ENCODE results near the gene C6orf136. TPM values are rescaled to one million over a fixed set of nuclear protein-coding genes. Genes with fewer than 3 reads are reported as not detected.

C6orf136 gene
- polyA plus RNA-seq, 1 experiment = 6.0 TPM

- no peak overlapping the region for H3K4me3 ChIP-seq (ENCODE audit: low read depth, low read length)
- H3K36me3 ChIP-seq (ENCODE audit: control insufficient read depth, insufficient read depth, low read length) = peaks cover 37% of the 10 kb centered on the region
- POLR2A ChIA-PET = no interaction called here
- no peaks in the 10 kb centered on the region for H3K27me3 ChIP-seq (ENCODE audit: control insufficient read depth, insufficient read depth, low read length)
- CTCF ChIA-PET = interaction anchor here (1.1 to 4.7 kb wide), 3 partner anchors 10 to 58 kb away, joined by 4 to 56 read pairs (median 5); no protein-coding TSS in a partner anchor
- TF ChIP-seq, protein P1, sequence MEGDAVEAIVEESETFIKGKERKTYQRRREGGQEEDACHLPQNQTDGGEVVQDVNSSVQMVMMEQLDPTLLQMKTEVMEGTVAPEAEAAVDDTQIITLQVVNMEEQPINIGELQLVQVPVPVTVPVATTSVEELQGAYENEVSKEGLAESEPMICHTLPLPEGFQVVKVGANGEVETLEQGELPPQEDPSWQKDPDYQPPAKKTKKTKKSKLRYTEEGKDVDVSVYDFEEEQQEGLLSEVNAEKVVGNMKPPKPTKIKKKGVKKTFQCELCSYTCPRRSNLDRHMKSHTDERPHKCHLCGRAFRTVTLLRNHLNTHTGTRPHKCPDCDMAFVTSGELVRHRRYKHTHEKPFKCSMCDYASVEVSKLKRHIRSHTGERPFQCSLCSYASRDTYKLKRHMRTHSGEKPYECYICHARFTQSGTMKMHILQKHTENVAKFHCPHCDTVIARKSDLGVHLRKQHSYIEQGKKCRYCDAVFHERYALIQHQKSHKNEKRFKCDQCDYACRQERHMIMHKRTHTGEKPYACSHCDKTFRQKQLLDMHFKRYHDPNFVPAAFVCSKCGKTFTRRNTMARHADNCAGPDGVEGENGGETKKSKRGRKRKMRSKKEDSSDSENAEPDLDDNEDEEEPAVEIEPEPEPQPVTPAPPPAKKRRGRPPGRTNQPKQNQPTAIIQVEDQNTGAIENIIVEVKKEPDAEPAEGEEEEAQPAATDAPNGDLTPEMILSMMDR (IDR thresholded peaks at IDR 0.05; ENCODE audit: insufficient read depth, low read depth, low read length) = no peak
- no peak for DNase-seq (ENCODE audit: low read depth)
Measured at GRCh38 chr6:30600451-30600961, 46.4 kb upstream of the C6orf136 start.

DNA sequence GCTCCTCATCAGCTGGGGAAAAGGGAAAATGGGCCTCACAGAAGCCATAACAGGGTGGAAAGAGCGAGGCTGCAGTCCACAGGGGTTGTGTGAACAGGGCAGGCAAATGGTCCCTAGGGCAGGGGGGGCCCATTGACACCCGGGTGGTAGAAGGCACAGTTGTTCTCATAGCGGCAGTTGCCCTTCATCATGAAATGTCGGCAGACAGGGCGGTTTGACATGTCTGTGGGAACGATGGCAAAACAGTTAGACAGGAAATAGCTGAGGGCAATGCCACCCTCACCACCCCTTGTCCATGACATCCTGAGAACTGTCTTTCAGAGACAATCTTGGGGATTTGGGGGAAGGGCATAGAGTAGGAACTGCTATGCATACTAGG, 45.5 kb upstream of the C6orf136 start:
- no peak for DNase-seq (ENCODE audit: low read depth)
- POLR2A ChIA-PET = no interaction called here
- H3K27me3 ChIP-seq (ENCODE audit: control insufficient read depth, insufficient read depth, low read length) = no peaks in the 10 kb centered on the region
- TF ChIP-seq, protein P1 (IDR thresholded peaks at IDR 0.05; ENCODE audit: insufficient read depth, low read depth, low read length) = no peak
- H3K36me3 ChIP-seq (ENCODE audit: control insufficient read depth, insufficient read depth, low read length) = peaks cover 43% of the 10 kb centered on the region
- H3K4me3 ChIP-seq (ENCODE audit: low read depth, low read length) = no peak overlapping the region
- CTCF ChIA-PET = no interaction called here

DNA sequence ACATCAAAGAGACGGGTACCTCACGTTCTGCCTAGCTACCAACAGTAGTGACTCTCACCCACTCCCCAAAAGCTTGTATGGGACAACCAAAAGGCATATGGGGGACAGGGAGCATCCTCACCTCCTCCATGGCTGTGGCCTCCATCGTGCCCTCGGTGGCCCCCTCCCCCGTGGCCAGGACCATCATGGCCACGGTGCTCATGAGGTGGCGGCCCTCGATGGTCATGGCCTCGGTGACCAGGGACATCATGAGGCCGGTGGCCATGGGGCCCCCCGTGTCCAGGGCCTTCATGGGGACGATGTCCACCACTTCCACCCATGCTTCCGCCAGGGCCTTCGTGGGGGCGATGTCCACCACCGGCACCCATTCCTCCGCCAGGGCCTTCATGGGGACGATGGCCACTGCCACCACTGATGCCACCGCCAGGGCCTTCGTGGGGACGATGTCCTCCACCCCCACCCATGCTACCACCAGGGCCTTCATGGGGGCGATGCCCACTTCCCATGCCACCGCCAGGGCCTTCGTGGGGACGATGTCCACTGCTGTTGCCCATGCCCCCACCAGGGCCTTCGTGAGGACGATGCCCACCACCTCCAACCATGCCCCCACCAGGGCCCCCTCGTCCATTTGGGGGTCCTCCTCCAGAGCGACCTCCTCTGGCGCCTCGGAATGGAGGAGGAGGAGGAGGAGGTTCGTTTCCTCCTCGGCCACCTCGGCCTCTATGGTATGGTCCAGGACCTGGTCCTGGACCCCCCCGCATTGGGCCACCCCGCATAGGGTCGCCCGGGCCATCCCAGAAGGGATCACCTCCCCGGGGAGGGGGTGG, 44.9 kb upstream of the C6orf136 start:
- no peaks in the 10 kb centered on the region for H3K27me3 ChIP-seq (ENCODE audit: control insufficient read depth, insufficient read depth, low read length)
- POLR2A ChIA-PET = no interaction called here
- H3K36me3 ChIP-seq (ENCODE audit: control insufficient read depth, insufficient read depth, low read length) = peaks cover 45% of the 10 kb centered on the region
- no peak for DNase-seq (ENCODE audit: low read depth)
- TF ChIP-seq, protein P1 (IDR thresholded peaks at IDR 0.05; ENCODE audit: insufficient read depth, low read depth, low read length) = no peak
- CTCF ChIA-PET = no interaction called here
- no peak overlapping the region for H3K4me3 ChIP-seq (ENCODE audit: low read depth, low read length)

GRCh38 chr6:30603961-30604360, 43.0 kb upstream of the C6orf136 start:
- H3K27me3 ChIP-seq (ENCODE audit: control insufficient read depth, insufficient read depth, low read length) = no peaks in the 10 kb centered on the region
- peaks cover 51% of the 10 kb centered on the region for H3K36me3 ChIP-seq (ENCODE audit: control insufficient read depth, insufficient read depth, low read length)
- no peak for DNase-seq (ENCODE audit: low read depth)
- CTCF ChIA-PET = interaction anchor here (0.7 to 2.0 kb wide), 2 partner anchors 9 to 122 kb away, joined by 3 to 5 read pairs; no protein-coding TSS in a partner anchor
- TF ChIP-seq, protein P1 (IDR thresholded peaks at IDR 0.05; ENCODE audit: insufficient read depth, low read depth, low read length) = no peak
- POLR2A ChIA-PET = no interaction called here
- no peak overlapping the region for H3K4me3 ChIP-seq (ENCODE audit: low read depth, low read length)

GRCh38 chr6:30610065-30610464, 36.9 kb upstream of the C6orf136 start:
- CTCF ChIA-PET = interaction anchor here (1.3 to 2.0 kb wide), 3 partner anchors 10 to 40 kb away, joined by 4 to 11 read pairs (median 5); partner anchors contain the start of gene ABCF1
- Histone ChIP-seq H3K36me3 (ENCODE audit: control insufficient read depth, insufficient read depth, low read length) (peaks cover 19% of the 10 kb centered on the region), H3K27me3 (ENCODE audit: control insufficient read depth, insufficient read depth, low read length) (no peaks in the 10 kb centered on the region), H3K4me3 (ENCODE audit: low read depth, low read length) (no peak overlapping the region)
- DNase-seq (ENCODE audit: low read depth) = no peak
- POLR2A ChIA-PET = interaction anchor here (0.6 kb wide), 1 partner anchor 136 kb away, joined by 3 read pairs; no protein-coding TSS in a partner anchor
- TF ChIP-seq, protein P1 (IDR thresholded peaks at IDR 0.05; ENCODE audit: insufficient read depth, low read depth, low read length) = no peak

All from BJ (cell line).